ENCODE measurements around the gene MYOF.
"Not testable (repeated sequence)": the region's sequence is repeated elsewhere in the genome, so short reads cannot be mapped to it uniquely, and the experiment has no call there.

Gene MYOF

GRCh38 chr10:93457511-93457910, 24.6 kb downstream of the MYOF start:
- intact Hi-C loops (cut with micrococcal nuclease), result no loop called here
- peaks cover 26% of the 10 kb centered on the region for H3K4me1 Mint-ChIP-seq (ENCODE audit: low read depth)
- H3K27ac Mint-ChIP-seq, result no peak overlapping the region

GRCh38 chr10:93456480-93456879, 25.7 kb downstream of the MYOF start:
- intact Hi-C loops (cut with micrococcal nuclease), result no loop called here
- Mint-ChIP-seq H3K4me3 (no peak overlapping the region), H3K36me3 (ENCODE audit: low read depth) (peaks cover 38% of the 10 kb centered on the region), H3K9me3 (no peaks in the 10 kb centered on the region), H3K27ac (no peak overlapping the region), H3K4me1 (ENCODE audit: low read depth) (peaks cover 22% of the 10 kb centered on the region), H3K27me3 (no peaks in the 10 kb centered on the region)

More at GRCh38 chr10:93457511-93457910, 24.6 kb downstream of the MYOF start:
- no peak overlapping the region for H3K4me3 Mint-ChIP-seq
- H3K36me3 Mint-ChIP-seq (ENCODE audit: low read depth), result peaks cover 32% of the 10 kb centered on the region
- H3K27me3 Mint-ChIP-seq, result no peaks in the 10 kb centered on the region
- no peaks in the 10 kb centered on the region for H3K9me3 Mint-ChIP-seq

- intact Hi-C loops (cut with micrococcal nuclease), result no loop called here
- H3K9me3 Mint-ChIP-seq, result no peaks in the 10 kb centered on the region
- H3K36me3 Mint-ChIP-seq (ENCODE audit: low read depth), result peaks cover 38% of the 10 kb centered on the region
- no peak overlapping the region for H3K4me3 Mint-ChIP-seq
- peaks cover 12% of the 10 kb centered on the region for H3K4me1 Mint-ChIP-seq (ENCODE audit: low read depth)
- H3K27me3 Mint-ChIP-seq, result no peaks in the 10 kb centered on the region
- H3K27ac Mint-ChIP-seq, result no peak overlapping the region
Observed at GRCh38 chr10:93454736-93455135, 27.4 kb downstream of the MYOF start.

GRCh38 chr10:93454146-93454545, 28.0 kb downstream of the MYOF start:
- H3K4me3 Mint-ChIP-seq, result no peak overlapping the region
- H3K9me3 Mint-ChIP-seq, result no peaks in the 10 kb centered on the region
- H3K4me1 Mint-ChIP-seq (ENCODE audit: low read depth), result peaks cover 6% of the 10 kb centered on the region
- H3K36me3 Mint-ChIP-seq (ENCODE audit: low read depth), result peaks cover 41% of the 10 kb centered on the region
- intact Hi-C loops (cut with micrococcal nuclease), result no loop called here
- H3K27me3 Mint-ChIP-seq, result no peaks in the 10 kb centered on the region
- H3K27ac Mint-ChIP-seq, result no peak overlapping the region

- peaks cover 58% of the 10 kb centered on the region for H3K36me3 Mint-ChIP-seq (ENCODE audit: low read depth)
- intact Hi-C loops (cut with micrococcal nuclease), result no loop called here
- H3K4me3 Mint-ChIP-seq, result no peak overlapping the region
Observed at GRCh38 chr10:93452143-93452542, 30.0 kb downstream of the MYOF start.

GRCh38 chr10:93451244-93451947, 30.7 kb downstream of the MYOF start:
- Mint-ChIP-seq H3K4me3 (no peak overlapping the region), H3K4me1 (ENCODE audit: low read depth) (peaks cover 7% of the 10 kb centered on the region), H3K27ac (no peak overlapping the region), H3K27me3 (no peaks in the 10 kb centered on the region), H3K36me3 (ENCODE audit: low read depth) (peaks cover 60% of the 10 kb centered on the region), H3K9me3 (no peaks in the 10 kb centered on the region)
- intact Hi-C loops (cut with micrococcal nuclease), result no loop called here

More at GRCh38 chr10:93452143-93452542, 30.0 kb downstream of the MYOF start:
- Mint-ChIP-seq H3K27me3 (no peaks in the 10 kb centered on the region), H3K4me1 (ENCODE audit: low read depth) (peaks cover 7% of the 10 kb centered on the region), H3K27ac (no peak overlapping the region), H3K9me3 (no peaks in the 10 kb centered on the region)

GRCh38 chr10:93447970-93448369, 34.2 kb downstream of the MYOF start:
- Mint-ChIP-seq H3K4me3 (no peak overlapping the region), H3K36me3 (ENCODE audit: low read depth) (peaks cover 51% of the 10 kb centered on the region), H3K27ac (no peak overlapping the region)

GRCh38 chr10:93447019-93447418, 35.1 kb downstream of the MYOF start:
- Mint-ChIP-seq H3K4me1 (ENCODE audit: low read depth) (peaks cover 34% of the 10 kb centered on the region), H3K27ac (no peak overlapping the region), H3K9me3 (no peaks in the 10 kb centered on the region), H3K27me3 (no peaks in the 10 kb centered on the region), H3K4me3 (no peak overlapping the region), H3K36me3 (ENCODE audit: low read depth) (peaks cover 51% of the 10 kb centered on the region)
- intact Hi-C loops (cut with micrococcal nuclease), result no loop called here

More at GRCh38 chr10:93447970-93448369, 34.2 kb downstream of the MYOF start:
- Mint-ChIP-seq H3K4me1 (ENCODE audit: low read depth) (peaks cover 26% of the 10 kb centered on the region), H3K9me3 (no peaks in the 10 kb centered on the region), H3K27me3 (no peaks in the 10 kb centered on the region)
- intact Hi-C loops (cut with micrococcal nuclease), result no loop called here

GRCh38 chr10:93445978-93446720, 36.0 kb downstream of the MYOF start:
- intact Hi-C loops (cut with micrococcal nuclease), result no loop called here
- Mint-ChIP-seq H3K36me3 (ENCODE audit: low read depth) (peaks cover 43% of the 10 kb centered on the region), H3K4me3 (no peak overlapping the region), H3K4me1 (ENCODE audit: low read depth) (peaks cover 39% of the 10 kb centered on the region), H3K9me3 (no peaks in the 10 kb centered on the region), H3K27ac (no peak overlapping the region), H3K27me3 (no peaks in the 10 kb centered on the region)

GRCh38 chr10:93445097-93445960, 36.8 kb downstream of the MYOF start:
- intact Hi-C loops (cut with micrococcal nuclease), result no loop called here
- Mint-ChIP-seq H3K4me1 (ENCODE audit: low read depth) (peaks cover 48% of the 10 kb centered on the region), H3K27ac (no peak overlapping the region), H3K9me3 (no peaks in the 10 kb centered on the region), H3K36me3 (ENCODE audit: low read depth) (peaks cover 40% of the 10 kb centered on the region), H3K27me3 (no peaks in the 10 kb centered on the region), H3K4me3 (no peak overlapping the region)

- Mint-ChIP-seq H3K9me3 (no peaks in the 10 kb centered on the region), H3K36me3 (ENCODE audit: low read depth) (peaks cover 25% of the 10 kb centered on the region), H3K4me1 (ENCODE audit: low read depth) (peaks cover 48% of the 10 kb centered on the region), H3K27ac (no peak overlapping the region), H3K4me3 (no peak overlapping the region), H3K27me3 (no peaks in the 10 kb centered on the region)
- intact Hi-C loops (cut with micrococcal nuclease), result no loop called here
Observed at GRCh38 chr10:93443481-93443880, 38.7 kb downstream of the MYOF start.

- H3K4me3 Mint-ChIP-seq; H3K9me3 Mint-ChIP-seq; intact Hi-C loops (cut with micrococcal nuclease); H3K27ac Mint-ChIP-seq; H3K27me3 Mint-ChIP-seq: not testable (repeated sequence)
- peaks cover 17% of the 10 kb centered on the region for H3K36me3 Mint-ChIP-seq (ENCODE audit: low read depth)
- H3K4me1 Mint-ChIP-seq (ENCODE audit: low read depth), result peaks cover 53% of the 10 kb centered on the region
Observed at GRCh38 chr10:93442721-93443120, 39.4 kb downstream of the MYOF start.

- peaks cover 67% of the 10 kb centered on the region for H3K4me1 Mint-ChIP-seq (ENCODE audit: low read depth)
- no peak overlapping the region for H3K4me3 Mint-ChIP-seq
- intact Hi-C loops (cut with micrococcal nuclease), result no loop called here
- H3K36me3 Mint-ChIP-seq (ENCODE audit: low read depth), result no peaks in the 10 kb centered on the region
- no peak overlapping the region for H3K27ac Mint-ChIP-seq
- no peaks in the 10 kb centered on the region for H3K9me3 Mint-ChIP-seq
- H3K27me3 Mint-ChIP-seq, result no peaks in the 10 kb centered on the region
Observed at GRCh38 chr10:93440591-93441091, 41.5 kb downstream of the MYOF start.

All from dendritic cell treated with granulocyte-macrophage colony-stimulating factor and Interleukin-4, amounts not matched to agents 40 ng/mL and 50 ng/mL, for 4 days (primary cell).